Effector CD4-positive, alpha-beta T cell (primary cell): Measurements from ENCODE around the gene FAM20A. TPM values are rescaled to one million over a fixed set of nuclear protein-coding genes. Genes with fewer than 3 reads are reported as not detected.

Source experiments
- DNase-seq: peaks from one replicate; pipeline ENCODE4 v3.0.0-alpha.2; 2020
- total RNA-seq: gene quantifications from one replicate; lab custom pipeline; 2026; lab: John Stamatoyannopoulos, UW

The FAM20A gene
- not detected for total RNA-seq

DNA sequence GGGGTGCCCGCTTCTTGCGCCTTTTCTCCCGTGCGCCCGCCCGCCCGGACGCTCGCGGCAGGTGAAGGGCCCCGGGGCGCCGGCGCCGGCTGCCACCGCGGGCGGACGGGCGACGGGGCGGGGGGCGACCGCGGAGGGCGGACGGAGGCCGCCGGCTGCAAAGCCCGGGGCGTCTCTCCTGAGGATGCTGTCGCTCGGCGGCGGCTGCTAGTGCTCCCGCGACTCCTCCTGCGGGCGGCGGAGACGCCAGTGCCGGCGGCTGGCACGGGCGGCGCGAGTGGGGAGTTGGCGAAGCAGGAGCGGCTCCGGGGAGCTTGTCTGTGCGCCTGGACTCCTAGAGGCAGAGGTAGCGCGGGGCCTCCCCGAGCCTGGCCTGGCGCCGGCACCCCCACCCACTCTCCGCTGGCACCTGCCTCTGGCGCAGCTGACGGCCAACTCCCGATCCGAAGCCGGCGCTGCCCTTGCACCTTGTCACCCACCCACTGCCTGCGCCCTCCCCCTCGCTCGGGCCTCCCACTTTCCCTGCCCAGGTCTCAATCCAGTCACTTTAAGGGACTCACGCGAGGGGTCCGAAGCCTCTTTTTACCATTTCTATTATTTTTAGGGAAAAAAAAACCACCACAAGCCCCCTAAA lies at the start of gene FAM20A:
Gene FAM20A, minus strand, starts transcription at position 437 of the 634 bp plus-strand sequence. CDS start 701 bp downstream, outside the sequence.
- DNase-seq, result no peak

DNA sequence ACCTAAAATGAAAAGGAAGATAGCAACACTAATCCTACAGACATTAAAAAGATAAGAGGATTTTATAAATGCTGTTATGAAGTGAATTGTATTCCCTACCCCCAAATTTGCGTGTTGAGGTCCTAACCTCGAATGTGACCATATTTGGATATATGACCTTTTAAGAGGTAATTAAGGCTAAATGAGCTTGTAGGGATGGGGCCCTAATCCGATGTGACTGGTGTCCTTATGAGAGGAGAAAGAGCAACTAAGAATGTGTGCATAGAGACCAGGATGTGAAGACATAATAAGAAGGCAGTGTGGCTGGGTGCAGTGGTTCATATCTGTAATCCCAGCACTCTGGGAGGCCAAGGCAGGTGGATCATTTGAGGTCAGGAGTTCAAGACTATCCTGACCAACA lies 48.2 kb upstream of the FAM20A start:
- DNase-seq, result no peak

DNA sequence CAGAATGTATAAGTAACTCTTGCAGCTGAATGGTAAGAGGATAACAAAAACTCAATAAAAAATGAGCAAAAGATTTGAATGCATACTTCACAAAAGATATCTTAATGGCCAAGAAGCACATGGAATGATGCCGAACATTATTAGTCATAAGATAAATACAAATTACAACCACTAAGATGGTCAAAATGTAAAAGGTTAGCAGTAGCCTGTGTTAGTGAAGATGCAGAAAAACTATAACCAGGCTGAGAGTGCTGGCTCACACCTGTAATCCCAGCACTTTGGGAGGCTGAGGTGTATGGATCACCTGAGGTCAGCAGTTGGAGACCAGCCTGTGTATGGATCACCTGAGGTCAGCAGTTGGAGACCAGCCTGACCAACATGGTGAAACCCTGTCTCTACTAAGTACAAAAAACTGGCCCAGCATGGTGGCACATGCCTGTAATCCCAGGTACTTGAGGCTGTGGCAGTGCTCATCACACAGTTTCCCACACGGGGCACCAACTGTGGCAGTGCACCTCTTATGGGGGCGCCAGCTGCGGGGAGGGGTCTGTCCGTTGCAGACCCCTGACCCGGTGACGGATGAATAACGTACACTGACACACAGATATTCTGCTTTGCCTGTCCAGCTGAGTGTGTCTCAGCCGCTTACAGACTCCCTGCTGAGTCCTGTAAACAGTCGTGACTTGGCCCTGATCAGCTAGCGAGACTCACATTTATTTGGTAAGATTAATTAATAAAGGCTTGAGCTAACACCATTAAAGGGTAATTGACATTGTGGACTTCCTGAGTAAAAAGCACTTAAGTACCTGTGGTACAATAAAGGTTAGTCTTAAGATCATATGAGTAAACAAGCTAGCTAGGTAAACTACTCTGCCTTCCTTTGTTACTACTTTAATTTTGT lies 45.7 kb upstream of the FAM20A start:
- no peak for DNase-seq

DNA sequence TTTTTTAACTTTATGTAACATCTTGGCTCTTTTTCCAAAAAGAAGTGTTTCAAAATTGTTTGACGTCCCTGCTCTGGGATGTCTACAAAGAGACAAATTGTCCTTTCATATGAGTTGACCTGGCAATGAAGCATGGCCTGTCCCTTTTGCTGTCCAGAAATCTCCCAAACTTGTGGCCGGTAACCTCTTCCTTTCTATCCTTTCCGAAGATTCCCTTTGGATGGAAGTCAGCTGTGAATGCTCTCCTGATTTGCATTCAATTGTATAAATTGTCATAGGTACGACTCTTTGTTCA lies 40.9 kb upstream of the FAM20A start:
- no peak for DNase-seq

DNA sequence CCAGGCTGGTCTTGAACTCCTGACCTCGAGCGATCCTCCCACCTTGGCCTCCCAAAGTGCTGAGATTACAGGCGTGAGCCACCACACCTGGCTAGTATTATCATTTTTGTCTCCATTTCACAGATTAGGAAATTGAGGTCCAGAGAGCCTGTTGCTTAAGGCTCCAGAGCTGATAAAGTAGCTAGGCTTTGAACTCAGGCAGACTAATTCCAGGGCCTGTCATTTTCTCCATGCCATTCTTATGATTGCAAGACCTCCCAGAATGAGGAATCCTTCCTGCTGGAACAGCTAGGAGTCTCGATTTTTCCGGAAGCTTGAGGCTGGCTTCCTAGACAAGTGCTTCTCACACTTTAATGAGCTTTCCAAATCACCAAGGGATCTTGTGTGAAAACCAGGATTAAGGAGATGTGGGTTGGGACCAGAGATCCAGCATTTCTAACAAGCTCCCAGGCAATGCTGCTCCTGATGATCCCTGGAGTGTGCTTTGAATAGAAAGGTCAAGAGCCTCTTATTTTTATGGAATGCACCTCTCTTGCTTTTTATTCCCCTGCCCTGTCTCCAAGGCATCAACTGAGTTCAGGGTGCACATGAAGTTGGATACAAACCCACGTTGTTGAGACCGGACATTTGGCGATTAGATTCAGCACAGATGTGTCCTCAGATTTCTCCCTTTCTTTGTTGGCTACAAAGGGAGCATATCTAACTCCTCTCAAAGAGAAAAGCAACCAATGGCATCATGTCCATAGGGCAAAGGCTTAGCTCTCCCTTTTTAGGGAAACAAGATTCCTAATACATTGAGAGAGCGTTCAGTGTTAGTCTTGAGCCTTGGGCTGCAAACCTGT lies 40.3 kb upstream of the FAM20A start:
- DNase-seq, result no peak

DNA sequence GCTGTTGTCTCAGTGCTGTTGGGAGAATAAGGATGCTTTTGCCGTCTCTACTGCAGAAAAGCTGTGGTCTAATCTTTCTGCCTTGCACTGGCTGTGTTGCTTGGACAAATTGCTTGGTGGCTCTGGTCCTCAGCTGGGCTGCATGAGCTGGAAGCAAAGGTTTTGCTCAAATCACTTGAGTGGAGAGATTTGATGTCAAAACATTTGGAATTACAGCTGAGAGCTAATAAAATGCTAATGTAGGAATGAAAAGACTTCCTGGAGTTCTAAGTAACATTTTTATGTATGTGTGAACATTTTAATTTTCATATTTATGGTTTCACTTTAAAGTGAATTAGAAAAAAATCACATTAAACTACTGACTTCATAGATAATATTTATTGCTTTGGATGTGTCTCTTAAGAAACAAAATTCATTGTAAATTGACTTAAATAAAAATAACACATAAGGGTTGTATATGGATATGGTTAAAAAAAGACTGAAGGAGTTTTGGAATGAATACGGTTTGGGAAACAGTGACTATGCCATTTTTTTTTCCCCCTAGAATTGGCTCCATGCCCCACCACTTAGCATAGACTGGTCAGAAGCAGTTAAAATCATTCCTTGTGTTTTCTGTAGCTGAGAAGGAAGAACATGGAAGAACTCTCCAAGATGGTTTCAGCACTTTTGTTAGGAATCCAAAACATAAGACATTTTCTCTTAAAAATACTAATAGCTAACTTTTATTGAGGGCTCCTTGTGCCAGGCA lies 39.2 kb upstream of the FAM20A start:
- no peak for DNase-seq

DNA sequence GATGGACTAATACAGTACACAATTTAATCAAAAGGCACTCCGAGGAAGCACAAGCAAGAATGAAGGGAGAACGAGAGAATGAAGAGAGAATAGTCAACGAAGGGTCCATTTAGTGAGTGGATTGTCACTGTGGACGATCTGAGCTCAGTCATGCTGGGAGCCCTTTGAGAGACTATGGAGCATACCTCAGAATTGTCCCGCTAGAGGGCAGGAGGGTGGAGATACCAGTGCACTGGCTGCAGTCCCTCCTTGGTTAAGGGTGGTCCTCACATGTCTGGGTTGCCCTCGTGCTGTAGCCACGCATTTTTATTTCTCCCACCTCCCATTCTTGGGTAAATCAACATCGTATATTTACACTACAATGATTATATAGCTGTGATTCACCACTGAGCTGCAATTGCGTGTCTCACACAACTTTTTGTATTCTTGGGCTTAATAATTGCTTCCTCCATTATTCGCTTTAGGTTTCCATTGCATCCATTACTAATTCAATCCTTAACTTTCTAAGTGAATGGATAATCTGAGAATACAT lies 33.2 kb upstream of the FAM20A start:
- DNase-seq, result no peak

DNA sequence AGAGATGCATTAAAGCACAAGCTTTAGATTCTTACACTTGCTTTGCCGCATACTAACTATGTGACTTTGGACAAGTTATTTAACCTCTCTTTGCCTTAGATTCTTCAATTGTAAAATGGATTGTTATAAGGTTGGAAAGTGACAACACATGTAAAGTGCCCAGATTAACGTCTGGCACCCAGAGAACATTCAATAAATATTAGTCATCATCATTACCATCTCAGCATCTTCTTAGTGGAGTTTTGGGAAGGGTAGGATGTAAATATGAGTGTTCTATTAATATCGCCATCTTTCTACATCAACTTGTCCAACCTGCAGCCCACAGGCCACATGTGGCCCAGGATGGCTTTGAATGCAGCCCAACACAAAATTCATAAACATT lies 27.4 kb upstream of the FAM20A start:
- no peak for DNase-seq

DNA sequence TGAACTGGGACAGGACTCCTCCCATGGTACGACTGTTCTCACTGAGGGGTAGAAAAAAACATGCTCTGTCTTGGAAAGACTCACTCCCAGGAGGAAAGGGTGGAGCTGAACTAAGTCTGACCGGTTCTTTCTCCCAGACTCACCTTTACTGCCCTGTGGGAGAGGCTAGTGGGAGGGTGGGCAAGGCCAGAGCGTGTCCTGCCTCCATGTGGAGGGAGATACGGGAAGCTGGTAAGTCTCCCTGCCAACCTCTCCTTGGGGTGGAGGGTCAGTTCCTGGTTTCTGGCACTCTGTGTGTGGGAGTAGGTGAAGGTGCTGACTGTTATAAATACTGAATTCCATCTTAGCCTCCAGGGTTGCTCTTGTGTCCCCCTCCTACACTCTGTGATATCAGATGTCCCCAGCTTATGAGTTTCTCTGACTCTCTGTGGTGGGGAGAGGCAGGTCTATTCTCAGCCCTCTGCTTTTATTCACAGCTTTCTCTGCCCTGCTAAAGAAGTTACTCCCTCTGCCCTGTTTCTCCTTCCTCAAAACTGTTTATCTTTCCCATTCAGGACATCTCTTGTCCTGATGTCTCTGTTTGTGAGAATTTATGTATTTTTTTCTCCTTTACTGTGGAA lies 26.9 kb upstream of the FAM20A start:
- no peak for DNase-seq

DNA sequence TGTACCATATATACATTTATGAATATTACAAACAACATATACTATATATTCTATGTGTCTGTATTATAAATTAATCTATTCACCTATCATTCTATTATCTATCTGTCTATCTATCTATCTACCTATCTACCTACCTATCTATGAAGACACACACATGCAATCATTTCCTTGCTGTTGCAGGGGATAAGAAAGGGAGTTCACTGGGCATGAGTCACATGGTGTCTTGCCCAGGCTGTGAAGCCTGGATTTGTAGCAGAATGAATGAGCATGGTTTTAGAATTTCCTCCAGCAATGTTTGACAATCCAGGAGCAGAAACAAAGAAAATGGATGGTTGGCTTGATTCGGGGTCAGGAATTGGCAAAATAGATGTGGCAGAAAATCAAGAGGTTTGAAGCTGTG lies 23.2 kb upstream of the FAM20A start:
- DNase-seq, result no peak

DNA sequence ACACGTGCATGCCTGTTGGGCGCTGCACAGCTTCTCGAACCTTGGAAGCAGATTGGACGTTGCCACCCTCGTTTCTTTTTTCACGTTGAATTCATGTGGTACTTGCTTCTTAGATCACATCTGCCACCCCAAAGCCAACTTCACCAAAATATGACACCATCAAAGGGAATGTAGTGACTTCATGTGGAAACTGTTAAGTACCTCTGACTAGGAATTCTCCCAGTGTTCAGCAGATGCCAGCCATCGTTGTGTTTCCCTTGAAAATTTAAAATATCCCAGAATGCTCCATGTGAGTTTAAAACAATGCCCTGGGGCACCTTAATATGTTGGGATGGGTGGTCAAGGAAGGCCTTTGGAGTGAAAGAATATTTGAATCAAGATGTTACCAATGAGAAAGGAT lies 22.6 kb upstream of the FAM20A start:
- DNase-seq, result no peak

DNA sequence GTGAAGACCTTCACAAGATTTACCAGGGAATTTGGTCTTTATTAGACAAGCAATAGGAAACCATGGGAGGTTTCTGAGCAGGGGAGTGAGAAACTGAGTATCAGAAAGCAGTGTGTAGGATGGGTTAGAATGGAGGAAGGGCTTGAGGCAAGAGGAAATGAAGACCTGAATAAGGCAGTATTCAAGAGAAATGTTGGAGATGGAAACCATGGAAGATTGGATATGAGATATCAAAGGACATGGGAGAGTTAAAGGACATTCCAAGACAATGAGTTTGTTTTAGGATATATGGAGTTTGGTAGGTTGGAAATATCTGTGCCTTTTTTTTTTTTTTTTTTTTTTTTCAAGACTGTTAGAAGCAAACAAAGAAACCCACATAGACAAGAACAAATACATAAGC lies 21.3 kb upstream of the FAM20A start:
- DNase-seq, result no peak

DNA sequence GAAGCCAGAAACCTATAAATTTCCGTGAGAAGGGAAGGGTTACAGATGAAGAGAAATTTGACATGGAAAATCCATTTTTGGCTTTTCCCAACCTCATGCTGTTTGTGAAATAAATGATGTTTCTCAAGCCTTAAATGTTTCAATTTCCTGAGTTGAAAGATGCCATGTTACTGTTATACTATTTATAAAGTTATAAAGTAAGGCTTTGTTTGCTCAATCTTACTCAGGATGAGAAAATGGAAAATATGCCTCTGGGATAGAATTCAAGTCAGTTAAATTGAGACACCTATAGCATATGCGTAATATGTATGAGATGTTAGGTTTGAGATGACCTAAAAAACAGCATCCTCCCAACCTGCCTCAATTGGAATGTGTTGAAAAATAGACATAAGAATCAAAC lies 19.9 kb upstream of the FAM20A start:
- no peak for DNase-seq

DNA sequence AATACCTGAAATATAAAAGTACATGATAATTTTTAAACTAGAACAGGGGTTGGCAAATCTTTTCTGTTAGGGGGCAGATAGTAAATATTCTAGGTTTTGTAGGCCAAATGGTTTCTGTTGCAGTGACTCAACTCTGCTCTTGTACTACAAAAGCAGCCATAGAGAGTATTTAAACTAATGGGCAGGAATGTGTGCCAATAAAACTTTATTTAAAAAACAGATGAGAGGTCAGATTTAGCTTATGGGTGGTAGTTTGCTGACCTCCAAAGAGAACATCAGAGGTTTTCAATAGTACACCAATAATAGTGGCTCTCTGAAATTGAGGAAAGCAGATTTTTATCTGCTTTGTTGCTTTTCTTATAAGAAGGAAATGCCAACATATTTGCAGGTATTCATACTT lies 15.2 kb upstream of the FAM20A start:
- DNase-seq, result no peak

DNA sequence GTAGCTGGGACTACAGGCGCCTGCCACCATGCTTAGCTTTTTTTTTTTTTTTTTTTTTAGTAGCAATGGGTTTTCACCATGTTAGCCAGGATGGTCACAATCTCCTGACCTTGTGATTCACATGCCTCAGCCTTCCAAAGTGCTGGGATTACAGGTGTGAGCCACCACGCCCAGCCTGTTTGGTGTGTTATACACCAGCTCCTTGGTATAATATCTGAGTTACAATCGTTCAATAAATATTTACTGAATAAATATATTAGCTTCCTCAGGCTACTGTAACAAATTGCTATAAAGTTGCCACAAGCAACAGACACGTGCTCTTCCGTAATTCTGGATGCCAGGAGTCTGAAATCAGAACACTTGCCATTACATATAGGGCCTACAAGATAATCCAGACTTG lies 13.6 kb upstream of the FAM20A start:
- no peak for DNase-seq

DNA sequence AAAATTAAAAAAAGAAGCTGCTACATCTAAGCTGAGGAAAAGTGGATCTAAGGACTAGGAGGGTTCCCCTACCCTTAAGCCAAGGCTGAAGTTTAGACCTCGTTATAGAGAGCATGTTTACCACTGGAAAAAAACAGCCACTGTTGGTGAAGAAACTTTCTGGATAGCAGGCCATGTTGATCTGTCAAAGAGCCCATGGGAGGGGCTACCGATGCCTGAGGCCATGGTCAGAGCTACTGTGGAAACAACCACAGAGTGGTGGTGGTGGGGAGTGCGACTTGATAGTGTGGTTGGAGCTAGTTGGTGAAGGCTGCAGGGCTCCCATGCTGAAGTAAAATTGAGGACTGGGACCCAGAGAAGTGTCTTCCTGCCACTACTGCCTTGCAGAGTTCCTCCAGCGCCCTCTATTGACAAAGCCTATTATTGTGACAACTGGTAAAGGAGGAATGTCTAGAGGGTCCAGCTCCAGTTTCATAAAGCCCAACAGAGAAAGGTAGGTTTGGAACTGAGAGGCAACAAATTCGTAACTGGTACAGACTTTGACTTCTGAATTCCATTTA lies 12.7 kb upstream of the FAM20A start:
- DNase-seq, result no peak

DNA sequence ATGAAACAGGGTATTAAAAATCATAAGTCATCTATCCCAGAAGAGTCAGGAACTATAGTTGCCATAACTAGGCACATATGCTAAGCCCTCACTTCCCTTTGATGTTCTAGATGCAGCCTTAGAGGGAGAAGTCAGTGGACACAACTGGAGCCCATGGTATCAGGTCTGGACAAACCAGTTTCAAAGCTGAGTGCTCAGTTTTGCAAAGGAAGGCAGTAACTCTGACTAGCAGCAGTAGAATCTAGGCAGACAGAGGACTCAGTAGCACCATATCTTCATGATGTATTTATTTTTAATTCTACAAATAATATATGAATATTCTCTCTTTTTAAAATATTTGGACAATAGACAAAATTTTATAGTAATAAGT lies 11.7 kb upstream of the FAM20A start:
- no peak for DNase-seq

DNA sequence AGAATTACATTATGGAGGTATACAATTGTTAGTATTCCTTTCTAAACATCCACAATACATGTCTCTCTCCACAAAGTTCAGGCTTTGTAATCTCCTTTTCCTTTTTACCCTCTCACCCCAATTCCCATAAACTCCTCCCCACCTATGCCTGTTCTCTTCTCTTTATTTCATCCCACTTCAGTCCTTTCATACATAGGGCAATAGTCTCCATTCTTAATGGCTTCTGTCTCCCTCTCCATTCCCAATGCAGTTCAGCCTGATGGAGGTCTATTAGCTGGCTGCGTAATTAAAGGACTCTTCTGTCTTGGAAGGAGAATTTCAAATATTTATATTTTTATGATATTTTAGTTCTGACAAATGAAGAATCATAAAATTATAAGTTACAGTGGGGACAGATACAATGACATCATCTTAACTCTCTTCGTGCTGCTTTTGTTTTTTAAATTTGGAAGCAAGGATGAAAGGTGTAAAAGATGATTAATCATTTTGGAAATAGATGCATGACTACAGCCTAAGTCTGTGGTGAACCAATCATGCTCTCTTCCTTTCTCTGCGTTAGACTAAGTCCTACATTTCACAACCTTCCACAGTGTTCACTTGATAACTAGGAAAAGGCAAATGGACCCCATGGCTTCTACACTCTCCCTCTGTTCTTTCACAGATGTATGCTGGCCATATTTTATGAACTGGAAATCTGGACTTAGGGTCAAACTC lies 11.2 kb upstream of the FAM20A start:
- DNase-seq, result no peak

DNA sequence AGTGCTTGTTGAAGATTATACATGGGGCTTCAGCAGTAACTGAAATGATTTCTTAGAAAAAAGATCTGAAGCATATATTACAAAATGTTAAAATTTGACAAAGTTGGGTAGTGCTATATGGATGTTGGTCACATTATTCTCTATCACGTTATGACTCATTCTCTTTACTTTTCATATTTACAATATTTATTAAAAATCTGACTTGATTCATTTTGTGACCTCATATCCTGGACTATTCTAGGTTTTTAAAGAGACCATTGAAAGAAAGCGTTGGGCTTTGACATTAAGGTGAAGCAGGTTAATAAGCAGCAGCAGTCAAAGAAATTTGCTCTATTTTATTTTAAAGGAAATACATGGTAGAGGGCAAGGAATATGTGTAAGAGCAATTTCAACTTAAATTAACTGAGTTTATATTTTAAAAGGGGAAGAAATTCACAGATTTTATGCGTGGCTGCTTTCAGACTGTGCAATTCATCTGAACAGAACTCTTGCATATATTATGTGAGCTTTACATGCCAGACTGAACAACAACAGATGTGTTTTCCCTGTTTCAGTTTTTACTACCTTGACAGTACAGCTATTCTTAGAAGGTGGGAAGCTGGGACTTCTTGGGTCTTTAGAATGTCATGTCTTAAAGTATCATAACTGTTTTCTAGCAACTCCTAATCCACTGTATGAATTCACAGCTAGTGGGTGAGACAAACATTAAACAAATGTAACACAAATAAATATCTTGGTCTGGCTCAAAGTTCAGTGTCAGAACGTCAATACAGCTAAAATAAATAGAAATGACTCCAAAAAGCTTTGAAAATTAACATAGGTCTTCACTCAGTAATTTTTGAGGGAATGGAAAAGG lies 10.4 kb upstream of the FAM20A start:
- DNase-seq, result no peak

DNA sequence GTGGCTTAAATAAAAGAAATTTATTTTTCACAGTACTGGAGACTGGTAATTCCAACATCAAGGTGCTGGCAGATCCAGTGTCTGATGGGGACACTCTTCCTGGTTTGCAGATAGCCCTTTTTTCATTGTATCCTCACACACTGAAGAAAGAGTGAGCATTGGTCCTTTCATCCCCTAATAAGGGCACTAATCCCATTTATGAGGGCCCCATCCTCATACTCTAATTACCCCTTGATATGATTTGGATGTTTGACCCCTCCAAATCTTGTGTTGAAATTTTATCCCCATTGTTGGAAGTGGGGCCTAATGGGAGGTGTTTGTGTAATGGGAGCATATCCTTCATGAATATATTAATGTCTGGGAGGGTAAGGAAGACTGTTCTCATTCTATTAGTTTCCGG lies 9.4 kb upstream of the FAM20A start:
- DNase-seq, result no peak
